GM18520 (cell line): ENCODE measurements around the gene VSTM2B.

Experiments used
- ATAC-seq: cut with Tn5 transposase; IDR thresholded peaks from one replicate; pipeline ENCODE4 v1.9.1; 2021; ENCODE audit not compliant: unreplicated experiment

Gene VSTM2B

GRCh38 chr19:29495901-29496441 lies 29.8 kb upstream of the VSTM2B start:
- no peak for ATAC-seq

GRCh38 chr19:29497241-29497640 lies 28.6 kb upstream of the VSTM2B start:
- no peak for ATAC-seq

- no peak for ATAC-seq
Measured at GRCh38 chr19:29497686-29498436, 27.9 kb upstream of the VSTM2B start.

GRCh38 chr19:29499261-29499920 lies 26.4 kb upstream of the VSTM2B start:
- no peak for ATAC-seq

DNA sequence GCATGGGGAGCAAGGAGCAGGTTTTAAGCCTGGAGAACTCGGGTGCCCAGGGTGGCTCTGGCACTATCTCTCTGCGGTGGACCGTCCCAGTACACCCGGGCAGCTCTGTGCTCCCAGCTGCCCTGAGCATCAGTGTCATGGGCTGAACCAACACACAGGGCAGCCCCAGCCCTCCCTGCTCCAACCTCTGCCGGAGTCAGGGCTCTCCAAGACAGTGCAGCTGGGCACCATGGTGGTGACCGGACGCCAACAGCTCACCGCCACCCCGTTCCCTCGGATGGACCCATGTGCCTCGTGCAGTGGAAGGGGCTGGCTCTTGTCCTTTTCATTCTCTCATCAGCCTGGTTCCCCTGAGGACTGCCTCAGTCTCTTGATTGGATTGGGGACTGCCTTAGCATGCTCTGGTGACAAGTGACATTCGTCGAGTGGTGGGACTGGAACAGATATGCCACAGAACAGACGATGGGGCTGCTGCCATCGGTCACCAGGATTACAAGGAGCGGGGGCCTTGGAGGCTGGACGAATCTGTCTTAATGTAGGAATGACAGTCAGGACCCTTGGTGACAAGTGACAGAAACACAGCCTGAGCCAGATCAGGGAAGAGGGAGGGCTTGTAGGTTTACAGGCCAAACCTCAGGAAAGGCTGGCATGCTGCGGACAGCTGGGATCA lies 25.7 kb upstream of the VSTM2B start:
- no peak for ATAC-seq

GRCh38 chr19:29501816-29502580 lies 23.8 kb upstream of the VSTM2B start:
- ATAC-seq = no peak

- no peak for ATAC-seq
Measured at GRCh38 chr19:29502581-29502850, 23.3 kb upstream of the VSTM2B start.

DNA sequence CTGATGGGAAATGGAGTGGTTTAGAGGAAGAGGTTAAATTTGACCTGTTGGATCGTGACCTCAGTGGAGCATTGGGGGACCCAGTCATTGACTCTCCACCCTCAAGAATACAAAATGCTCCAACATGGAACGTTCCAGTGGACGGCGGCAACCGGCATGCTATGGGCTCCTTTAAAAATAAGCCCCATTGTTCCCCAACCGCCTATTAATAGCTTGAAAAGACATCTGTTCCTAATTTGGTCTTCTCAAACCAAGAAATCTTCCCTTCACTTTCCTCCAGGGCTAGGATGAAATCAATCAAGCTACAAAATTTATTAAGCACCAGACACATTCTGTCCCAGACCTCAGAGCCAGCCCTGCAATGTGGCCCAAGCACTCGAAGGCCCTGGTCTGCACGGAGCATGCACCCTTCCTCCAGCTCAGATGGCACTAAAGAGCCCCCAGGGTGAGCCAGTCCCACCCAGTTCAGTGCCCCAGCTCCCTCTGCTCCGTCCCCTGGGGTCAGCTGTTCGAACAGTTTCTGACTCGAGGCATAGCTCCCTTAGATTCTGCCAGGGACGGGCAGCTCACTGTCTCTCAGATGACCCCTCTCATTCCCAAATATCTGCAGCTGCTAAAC lies 22.5 kb upstream of the VSTM2B start:
- ATAC-seq = no peak

DNA sequence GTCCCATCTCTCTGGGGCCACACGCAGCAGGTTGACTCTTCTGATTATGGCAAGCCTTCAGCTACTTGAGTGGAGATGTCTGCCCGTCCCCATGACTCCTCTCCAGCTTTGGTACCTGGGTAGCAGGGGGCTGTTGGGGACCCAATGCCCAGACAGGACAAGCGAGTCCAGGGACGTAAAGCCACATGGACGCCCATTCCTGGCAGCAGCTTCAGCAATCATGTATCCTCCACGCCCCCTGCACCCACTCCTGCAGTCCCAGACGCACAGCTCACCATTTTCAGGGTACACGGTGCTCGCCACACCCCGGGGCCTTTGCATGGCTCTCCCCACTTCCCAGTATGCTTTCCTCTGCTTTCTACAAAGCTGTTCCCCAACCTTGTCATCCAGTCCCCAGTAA lies 22.0 kb upstream of the VSTM2B start:
- no peak for ATAC-seq

DNA sequence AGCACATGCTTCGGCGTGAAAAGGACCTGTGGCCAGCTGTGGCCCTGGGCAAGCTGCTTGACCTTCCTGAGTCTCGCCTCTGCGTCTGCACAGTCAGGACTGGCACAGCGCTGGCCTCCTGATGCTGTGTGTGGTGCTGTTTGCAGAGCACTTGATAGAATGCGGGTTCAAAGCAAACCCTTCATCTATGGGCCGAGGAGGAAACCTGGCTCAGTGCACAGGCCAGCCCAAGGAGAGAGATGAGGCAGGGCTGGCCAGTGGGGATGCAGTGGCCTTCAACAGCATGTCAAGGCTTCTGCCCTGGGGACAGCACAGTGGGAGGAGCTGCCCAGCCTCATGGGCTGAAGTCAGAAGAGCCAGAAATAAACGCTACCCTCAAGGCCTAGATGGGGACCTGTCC lies 21.3 kb upstream of the VSTM2B start:
- no peak for ATAC-seq

- no peak for ATAC-seq
Measured at GRCh38 chr19:29505097-29505824, 20.5 kb upstream of the VSTM2B start.

DNA sequence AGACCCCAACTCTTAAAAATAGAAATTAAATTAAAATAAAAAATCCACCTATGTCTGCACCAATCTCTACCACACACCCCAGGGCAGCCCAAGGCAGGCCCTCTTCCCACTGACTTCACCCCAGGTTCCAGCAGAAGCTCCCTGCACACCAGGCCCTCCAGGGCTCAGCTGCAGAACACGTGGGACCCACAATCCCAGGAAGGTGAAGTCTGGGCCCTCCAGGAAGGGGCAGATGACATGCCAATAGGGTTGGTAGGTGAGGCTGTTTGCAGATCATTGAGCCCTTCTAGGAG lies 19.2 kb upstream of the VSTM2B start:
- ATAC-seq = no peak

GRCh38 chr19:29507081-29507860 lies 18.5 kb upstream of the VSTM2B start:
- no peak for ATAC-seq

DNA sequence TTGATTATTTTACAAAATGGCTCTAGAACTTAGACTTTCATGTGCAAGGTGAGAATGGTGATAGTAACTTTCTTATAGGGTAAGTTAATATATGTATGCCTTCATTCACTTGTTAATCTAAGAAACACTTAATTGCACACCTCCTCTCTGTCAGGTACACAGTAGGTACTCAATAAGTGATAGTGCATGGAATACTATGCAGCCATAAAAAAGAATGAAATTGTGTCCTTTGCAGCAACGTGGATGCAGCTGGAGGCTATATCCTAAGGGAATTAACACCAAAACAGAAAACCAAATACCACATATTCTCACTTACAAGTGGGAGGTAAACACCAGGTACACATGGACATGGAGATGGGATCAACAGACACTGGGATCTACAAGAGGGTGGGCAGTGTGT lies 17.6 kb upstream of the VSTM2B start:
- no peak for ATAC-seq

- ATAC-seq = no peak
Measured at GRCh38 chr19:29509456-29509855, 16.3 kb upstream of the VSTM2B start.

DNA sequence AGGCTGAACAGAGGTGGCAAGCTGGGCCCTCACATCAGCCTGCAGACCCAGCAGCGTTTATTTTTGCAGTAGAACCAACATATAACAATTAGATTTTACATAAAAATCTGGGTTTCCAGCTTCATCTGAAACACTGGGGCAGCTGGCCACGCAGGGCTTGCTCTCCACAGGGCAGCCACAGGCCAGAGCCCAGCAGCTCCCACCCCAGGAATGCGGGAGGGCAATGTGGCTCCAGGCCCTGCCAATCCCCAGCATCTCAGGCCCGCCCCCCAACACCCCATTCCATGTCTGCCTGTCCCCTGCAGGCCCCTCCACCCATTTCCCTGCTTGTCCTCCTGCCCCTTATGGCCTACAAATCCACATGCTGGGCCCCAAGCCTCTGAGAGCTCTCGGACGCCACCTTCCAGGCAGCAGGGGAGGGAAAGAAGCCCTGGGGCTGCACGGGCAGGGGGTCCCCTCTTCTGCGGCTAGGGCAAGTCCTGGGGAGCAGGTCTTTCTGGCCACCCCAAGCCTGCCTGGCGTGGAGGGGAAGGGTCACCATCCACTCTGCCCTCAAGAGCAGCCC lies 15.0 kb upstream of the VSTM2B start:
- no peak for ATAC-seq

GRCh38 chr19:29511768-29512167 lies 14.0 kb upstream of the VSTM2B start:
- ATAC-seq = no peak

DNA sequence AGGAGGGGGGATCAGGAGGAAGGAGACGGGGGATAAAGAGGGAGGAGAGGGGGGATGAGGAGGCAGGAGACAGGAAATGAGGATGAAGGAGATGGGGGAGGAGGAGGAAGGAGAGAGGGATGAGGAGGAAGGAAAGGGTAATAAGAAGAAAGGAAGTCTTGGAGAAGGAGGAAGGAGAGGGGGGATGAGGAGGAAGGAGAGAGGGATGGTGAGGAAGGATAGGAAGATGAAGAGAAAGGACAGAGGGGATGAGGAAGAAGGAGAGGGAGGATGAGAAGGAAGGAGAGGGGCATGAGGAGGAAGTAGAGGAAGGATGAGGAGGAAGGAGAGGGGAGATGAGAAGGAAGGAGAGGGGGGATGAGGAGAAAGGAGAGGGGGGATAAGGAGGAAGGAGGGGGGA lies 13.0 kb upstream of the VSTM2B start:
- ATAC-seq = no peak

GRCh38 chr19:29514525-29515232 lies 11.1 kb upstream of the VSTM2B start:
- ATAC-seq = no peak
